HEK293 (cell line): ENCODE measurements around the gene HLA-DOB.

Experiments used
- HOXA7 ChIP-seq: sonication (generic); formaldehyde crosslinking; IDR thresholded peaks from 2 replicates; pipeline ENCODE4 v1.8.1; 2022; ENCODE audit warnings: missing genetic modification reagents, borderline replicate concordance
- HOXC10 ChIP-seq: sonication (generic); formaldehyde crosslinking; IDR thresholded peaks from 2 replicates; pipeline ENCODE4 v1.8.1; 2023; ENCODE audit warnings: mild to moderate bottlenecking, missing genetic modification reagents
- INSM2 ChIP-seq: fragments of 450-650 bp; formaldehyde crosslinking; IDR thresholded peaks from 2 replicates; pipeline ENCODE4 v1.5.1; 2016; ENCODE audit warnings: missing biosample characterization, missing genetic modification characterization
- KLF10 ChIP-seq: fragments of 450-650 bp; IDR thresholded peaks from 2 replicates; pipeline ENCODE4 v1.5.1; 2018; ENCODE audit warnings: missing biosample characterization, mild to moderate bottlenecking, missing genetic modification characterization
- KLF16 ChIP-seq: fragments of 450-650 bp; formaldehyde crosslinking; IDR thresholded peaks from 2 replicates; pipeline ENCODE4 v1.5.1; 2017; ENCODE audit warnings: missing biosample characterization, missing genetic modification characterization
- KLF17 ChIP-seq: fragments of 450-650 bp; formaldehyde crosslinking; IDR thresholded peaks from 2 replicates; pipeline ENCODE4 v1.5.1; 2016; ENCODE audit warnings: missing biosample characterization, missing genetic modification characterization
- REST ChIP-seq: fragments of 450-650 bp; formaldehyde crosslinking; IDR thresholded peaks from 2 replicates; pipeline ENCODE4 v1.5.1; 2016; ENCODE audit warnings: missing biosample characterization, missing genetic modification characterization
- TSHZ1 ChIP-seq: fragments of 450-650 bp; formaldehyde crosslinking; IDR thresholded peaks from 2 replicates; pipeline ENCODE4 v1.5.1; 2016; ENCODE audit warnings: missing biosample characterization, missing genetic modification characterization, borderline replicate concordance
- ZBTB44 ChIP-seq: fragments of 450-650 bp; IDR thresholded peaks from 2 replicates; pipeline ENCODE4 v1.5.1; 2018; ENCODE audit warnings: missing biosample characterization, mild to moderate bottlenecking, missing genetic modification characterization
- ZFP69B ChIP-seq: fragments of 450-650 bp; formaldehyde crosslinking; IDR thresholded peaks from 2 replicates; pipeline ENCODE4 v1.5.1; 2016; ENCODE audit warnings: missing biosample characterization, missing genetic modification characterization
- ZNF10 ChIP-seq: fragments of 450-650 bp; formaldehyde crosslinking; IDR thresholded peaks from 2 replicates; pipeline ENCODE4 v1.5.1; 2017; ENCODE audit warnings: missing biosample characterization, missing genetic modification characterization
- ZNF223 ChIP-seq: fragments of 450-650 bp; formaldehyde crosslinking; IDR thresholded peaks from 2 replicates; pipeline ENCODE4 v1.5.1; 2016; ENCODE audit warnings: missing biosample characterization, missing genetic modification characterization
- ZNF302 ChIP-seq: fragments of 450-650 bp; formaldehyde crosslinking; IDR thresholded peaks from 2 replicates; pipeline ENCODE4 v1.5.1; 2016; ENCODE audit warnings: missing biosample characterization, missing genetic modification characterization, low read depth
- ZNF311 ChIP-seq: fragments of 450-650 bp; formaldehyde crosslinking; IDR thresholded peaks from 2 replicates; pipeline ENCODE4 v1.5.1; 2017; ENCODE audit warnings: missing biosample characterization, missing genetic modification characterization, borderline replicate concordance
- ZNF341 ChIP-seq: fragments of 450-650 bp; formaldehyde crosslinking; IDR thresholded peaks from 2 replicates; pipeline ENCODE4; 2016; ENCODE audit warnings: low read depth, missing biosample characterization, missing genetic modification characterization
- ZNF423 ChIP-seq: fragments of 450-650 bp; formaldehyde crosslinking; IDR thresholded peaks from 2 replicates; pipeline ENCODE4 v1.5.1; 2016; ENCODE audit warnings: missing biosample characterization, missing genetic modification characterization
- ZNF513 ChIP-seq: fragments of 450-650 bp; IDR thresholded peaks from 2 replicates; pipeline ENCODE4 v1.5.1; 2018; ENCODE audit warnings: missing biosample characterization, missing genetic modification characterization
- ZNF521 ChIP-seq: fragments of 450-650 bp; formaldehyde crosslinking; IDR thresholded peaks from 2 replicates; pipeline ENCODE4 v1.5.1; 2017; ENCODE audit warnings: missing biosample characterization, mild to moderate bottlenecking, missing genetic modification characterization
- ZNF548 ChIP-seq: fragments of 450-650 bp; formaldehyde crosslinking; IDR thresholded peaks from 2 replicates; pipeline ENCODE4 v1.5.1; 2016; ENCODE audit warnings: missing biosample characterization, missing genetic modification characterization
- ZNF645 ChIP-seq: fragments of 450-650 bp; formaldehyde crosslinking; IDR thresholded peaks from 2 replicates; pipeline ENCODE4; 2016; ENCODE audit warnings: missing biosample characterization, missing genetic modification characterization
- ZNF658 ChIP-seq: fragments of 450-650 bp; formaldehyde crosslinking; IDR thresholded peaks from 2 replicates; pipeline ENCODE4; 2016; ENCODE audit warnings: missing biosample characterization, missing genetic modification characterization
- ZNF664 ChIP-seq: fragments of 450-650 bp; formaldehyde crosslinking; IDR thresholded peaks from 2 replicates; pipeline ENCODE4 v1.5.1; 2016; ENCODE audit warnings: missing biosample characterization, missing genetic modification characterization
- ZNF76 ChIP-seq: fragments of 450-650 bp; formaldehyde crosslinking; IDR thresholded peaks from 2 replicates; pipeline ENCODE4; 2016; ENCODE audit warnings: low read depth, missing biosample characterization, missing genetic modification characterization, borderline replicate concordance
- ZNF837 ChIP-seq: fragments of 450-650 bp; formaldehyde crosslinking; IDR thresholded peaks from 2 replicates; pipeline ENCODE4 v1.5.1; 2016; ENCODE audit warnings: missing biosample characterization, missing genetic modification characterization

HLA-DOB gene

GRCh38 chr6:32838114-32838958 lies 21.5 kb upstream of the HLA-DOB start, which contains the start of gene TAP2 (continued):
- TF ChIP-seq INSM2 (tag by site-specific recombination) = no peak
- TF ChIP-seq ZNF341 (tag by site-specific recombination) = no peak
- no peak for TF ChIP-seq ZNF664
- no peak for TF ChIP-seq HOXC10 (CRISPR knock-in tag)
- TF ChIP-seq ZNF76 = no peak
- TF ChIP-seq ZNF223 (tag by site-specific recombination) = no peak
- TF ChIP-seq KLF16 (tag by site-specific recombination) = no peak
- TF ChIP-seq ZFP69B = no peak
- no peak for TF ChIP-seq ZNF645 (tag by site-specific recombination)
- no peak for TF ChIP-seq ZNF658 (tag by site-specific recombination)
- TF ChIP-seq ZBTB44 (tag by site-specific recombination) = peak; percentile 36; the same call in 1 of the 2 replicates
- TF ChIP-seq KLF10 (tag by site-specific recombination) = peak; percentile 51; the same call in 1 of the 2 replicates
- TF ChIP-seq ZNF10 (tag by site-specific recombination) = no peak
- TF ChIP-seq KLF17 (tag by site-specific recombination) = peak; percentile 61; the same call in 1 of the 2 replicates
- no peak for TF ChIP-seq HOXA7
- no peak for TF ChIP-seq ZNF513 (tag by site-specific recombination)
- TF ChIP-seq TSHZ1 (tag by site-specific recombination) = no peak
- TF ChIP-seq ZNF837 (tag by site-specific recombination) = no peak
- TF ChIP-seq REST (tag by site-specific recombination) = no peak
- TF ChIP-seq ZNF302 = no peak
- no peak for TF ChIP-seq ZNF548
- TF ChIP-seq ZNF311 (tag by site-specific recombination) = no peak
- TF ChIP-seq ZNF423 (tag by site-specific recombination) = no peak
- no peak for TF ChIP-seq ZNF521
